Measurements from ENCODE around the gene TSPAN1.
"Not testable (repeated sequence)": the region's sequence is repeated elsewhere in the genome, so short reads cannot be mapped to it uniquely, and the experiment has no call there.

Gene TSPAN1

DNA sequence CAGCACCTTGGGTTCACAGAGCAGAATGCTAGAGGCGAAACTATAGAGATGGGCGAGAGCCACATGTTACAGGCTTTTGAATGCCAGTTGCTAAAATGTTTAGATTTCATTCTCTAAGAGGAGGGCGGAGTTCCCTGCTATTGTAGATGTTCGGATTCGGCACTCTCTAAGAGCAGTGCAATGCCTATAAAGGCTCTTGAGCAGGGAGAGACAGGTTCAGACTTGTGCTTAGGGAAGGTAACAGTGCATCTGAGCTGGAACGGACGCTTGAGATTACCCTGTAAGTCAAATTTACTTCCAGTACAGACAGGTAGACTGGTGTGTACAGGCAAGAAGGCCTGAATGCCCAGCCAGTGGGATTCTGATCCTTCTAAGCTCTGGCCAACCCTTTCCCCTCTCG lies 43.6 kb downstream of the TSPAN1 start:
- DNase-seq (ENCODE audit: low read depth), result no peak

GRCh38 chr1:46219551-46220520 lies 44.9 kb downstream of the TSPAN1 start:
- DNase-seq (ENCODE audit: low read depth), result no peak

- DNase-seq (ENCODE audit: low read depth), result no peak
Observed at GRCh38 chr1:46220808-46221207, 45.9 kb downstream of the TSPAN1 start.

DNA sequence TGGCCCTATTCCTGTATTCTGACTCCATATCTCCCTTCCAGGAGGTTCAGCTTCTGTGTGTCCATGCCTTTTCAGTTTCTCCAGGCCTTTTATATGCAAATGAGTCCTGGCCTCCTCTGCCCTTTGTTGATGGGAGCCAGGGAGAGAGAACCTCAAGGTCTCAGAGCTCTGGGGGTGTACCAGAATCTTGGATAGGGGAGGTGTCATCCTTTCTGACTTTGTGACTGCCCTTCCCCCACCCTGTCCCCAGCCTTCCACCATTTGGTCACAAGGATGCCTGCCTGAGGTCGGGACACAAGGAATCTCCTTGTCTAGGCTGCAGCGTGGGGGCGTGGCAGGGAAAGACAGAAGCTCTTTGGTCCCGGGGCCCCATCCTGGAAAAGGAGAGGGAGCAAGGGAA lies 46.9 kb downstream of the TSPAN1 start:
- no peak for DNase-seq (ENCODE audit: low read depth)

GRCh38 chr1:46223055-46223454 lies 48.2 kb downstream of the TSPAN1 start:
- DNase-seq (ENCODE audit: low read depth), result not testable (repeated sequence)

- DNase-seq (ENCODE audit: low read depth), result peak; percentile 85
Observed at GRCh38 chr1:46223472-46223943, 48.6 kb downstream of the TSPAN1 start.

GRCh38 chr1:46224966-46225365 lies 50.1 kb downstream of the TSPAN1 start:
- DNase-seq (ENCODE audit: low read depth), result no peak

DNA sequence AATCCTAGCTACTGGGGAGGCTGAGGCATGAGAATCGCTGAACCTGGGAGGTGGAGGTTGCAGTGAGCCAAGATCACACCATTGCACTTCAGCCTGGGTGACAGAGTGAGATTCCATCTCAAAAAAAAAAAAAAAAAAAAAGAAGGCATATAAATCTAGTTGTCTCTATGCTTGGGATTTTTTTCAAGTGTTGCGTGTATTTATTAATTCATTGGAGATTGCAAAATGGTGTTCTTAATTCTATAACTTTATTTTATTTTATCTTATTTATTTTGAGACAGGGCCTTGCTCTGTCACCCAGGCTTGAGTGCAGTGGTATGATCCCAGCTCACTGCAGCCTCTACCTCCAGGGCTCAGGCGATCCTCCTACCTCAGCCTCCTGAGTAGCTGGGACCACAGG lies 56.3 kb downstream of the TSPAN1 start:
- DNase-seq (ENCODE audit: low read depth), result not testable (repeated sequence)

Data from amniotic epithelial cell (primary cell).